Epidermal melanocyte (primary cell): ENCODE data around the gene SGK1.
"Not testable (repeated sequence)": the region's sequence is repeated elsewhere in the genome, so short reads cannot be mapped to it uniquely, and the experiment has no call there.

Experiments used
- DNase-seq: peaks from one replicate; pipeline ENCODE4 v3.0.0; 2011; ENCODE audit warnings: low spot score; ENCODE audit not compliant: insufficient read length

The SGK1 gene

GRCh38 chr6:134253681-134254080 lies 64.2 kb downstream of the SGK1 start:
- DNase-seq: peak; percentile 57

- DNase-seq: no peak
These were observed 66.6 kb downstream of the SGK1 start for GRCh38 chr6:134251320-134251719.

GRCh38 chr6:134250776-134251175 lies 67.1 kb downstream of the SGK1 start:
- DNase-seq: no peak

DNA sequence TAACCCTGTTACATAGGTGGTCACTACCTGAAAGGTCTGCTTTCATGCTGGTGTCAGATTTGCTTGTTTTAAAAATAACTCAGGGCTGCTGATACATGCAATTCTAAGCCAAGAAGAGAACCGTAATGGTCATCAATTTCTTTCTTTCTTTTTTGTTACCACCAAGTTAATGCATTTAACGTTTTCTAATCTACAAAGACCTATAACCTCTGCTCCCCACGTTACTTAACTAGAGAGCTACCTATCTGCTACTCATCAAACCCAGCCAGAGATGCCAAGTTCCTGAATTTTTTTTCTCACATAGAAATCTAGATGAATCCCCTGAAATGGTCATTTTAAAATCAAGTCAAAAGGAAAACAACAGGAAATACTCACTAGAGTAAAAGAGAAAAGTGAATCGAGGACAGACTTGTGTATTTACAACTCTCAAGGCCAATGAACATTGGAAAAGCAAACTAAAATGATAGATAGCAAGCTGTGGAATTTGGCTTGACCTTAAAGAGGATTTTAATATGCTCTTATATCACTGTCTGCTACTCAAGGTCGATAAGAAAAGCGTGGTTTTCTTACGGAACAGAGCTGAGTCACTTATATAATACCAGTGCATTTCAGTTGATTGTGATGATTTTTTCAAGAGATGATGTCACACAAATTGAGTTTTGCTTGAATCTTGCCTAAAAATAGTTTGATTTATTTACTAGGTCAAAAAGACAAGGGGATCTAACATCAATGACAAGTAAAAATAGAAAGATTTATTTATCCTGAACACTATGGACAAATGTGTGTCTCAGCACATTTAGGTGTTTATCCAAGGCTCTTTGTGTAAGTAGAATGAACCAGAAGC lies 67.9 kb downstream of the SGK1 start:
- DNase-seq: no peak

DNA sequence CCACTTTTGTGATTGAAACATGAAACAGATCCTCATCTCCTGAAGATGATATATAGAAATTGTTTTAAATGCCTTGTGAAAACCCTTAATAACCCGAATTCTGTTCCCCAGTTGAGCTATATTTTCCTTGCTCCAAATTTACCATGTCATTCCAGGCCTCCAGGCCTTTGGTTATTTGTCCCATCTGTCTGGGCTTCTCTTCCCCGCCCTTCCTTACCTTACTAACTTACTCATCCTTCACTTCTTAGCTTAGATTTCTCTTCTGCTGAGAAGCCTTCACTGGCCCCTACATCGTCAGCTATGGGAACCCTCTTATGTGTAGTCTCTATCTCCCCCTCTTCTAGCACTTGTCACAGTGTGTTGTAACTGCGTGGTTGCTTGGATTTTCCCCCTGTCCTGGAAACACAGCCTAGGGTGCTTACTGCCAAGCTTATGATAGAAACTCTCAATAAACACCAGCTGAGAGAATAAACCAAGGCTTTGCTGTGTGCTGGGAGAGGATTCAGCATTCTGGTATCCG lies 68.6 kb downstream of the SGK1 start:
- DNase-seq: no peak

DNA sequence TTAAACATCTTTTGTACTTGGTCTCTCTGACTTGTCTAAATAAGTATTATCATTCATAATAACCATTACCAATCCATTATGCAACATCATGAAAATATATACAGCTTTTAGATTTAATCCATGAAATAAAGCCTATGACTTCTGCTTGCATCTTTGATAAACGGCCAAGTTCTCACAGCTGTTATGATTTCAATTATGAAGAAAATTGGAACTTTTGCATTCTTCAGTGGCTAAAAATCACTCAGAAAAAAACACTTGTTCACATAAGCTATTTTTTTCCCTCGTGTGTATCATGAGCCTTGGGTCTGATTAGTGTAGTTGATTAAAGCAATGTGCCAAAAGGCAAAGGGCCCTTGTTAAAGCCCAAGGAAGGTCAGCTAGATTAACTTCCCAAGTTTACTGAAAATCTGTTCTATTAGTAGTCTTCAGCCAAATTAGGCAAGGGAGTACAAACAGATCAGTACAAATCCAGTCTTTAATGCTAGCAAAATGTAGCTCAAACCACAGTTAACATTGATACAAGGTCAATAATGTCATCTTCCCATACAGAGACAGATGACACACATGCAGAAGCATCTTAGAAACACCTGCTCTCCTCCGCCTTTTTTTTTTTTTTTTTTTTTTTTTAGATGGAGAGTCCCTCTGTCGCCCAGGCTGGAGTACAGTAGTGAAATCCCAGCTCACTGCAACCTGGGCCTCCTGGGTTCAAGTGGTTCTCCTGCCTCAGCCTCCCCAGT lies 69.9 kb downstream of the SGK1 start:
- DNase-seq: no peak

DNA sequence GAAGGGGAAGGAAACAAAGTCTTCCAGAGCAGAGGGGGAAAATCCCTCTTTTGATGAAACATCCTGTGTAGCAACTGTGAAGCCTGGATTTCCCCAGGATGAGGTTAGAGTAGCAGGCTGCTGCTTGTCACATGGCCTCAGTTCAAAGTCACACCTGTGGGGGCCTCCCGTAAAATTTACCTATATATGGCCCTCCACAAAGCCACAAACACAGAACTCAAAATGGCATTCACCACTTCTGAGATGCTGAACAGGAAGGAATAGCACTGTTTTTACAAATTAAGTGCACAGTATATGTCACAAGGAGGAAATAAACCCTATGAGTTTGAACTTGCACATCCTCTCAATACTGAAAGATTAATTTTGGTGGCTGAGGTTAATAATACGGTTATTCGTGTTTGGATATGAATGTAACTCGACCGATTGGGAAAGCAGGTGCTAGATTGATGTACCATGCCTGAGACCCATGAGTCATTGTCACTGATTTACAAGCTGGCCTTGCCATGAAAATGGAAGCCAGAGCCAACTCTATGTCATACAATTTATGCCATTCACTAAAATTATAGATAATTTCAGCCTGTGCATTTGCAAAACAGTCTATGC lies 70.6 kb downstream of the SGK1 start:
- no peak for DNase-seq

GRCh38 chr6:134245706-134246105 lies 72.2 kb downstream of the SGK1 start:
- no peak for DNase-seq

- no peak for DNase-seq
These were observed 72.9 kb downstream of the SGK1 start for GRCh38 chr6:134245041-134245440.

DNA sequence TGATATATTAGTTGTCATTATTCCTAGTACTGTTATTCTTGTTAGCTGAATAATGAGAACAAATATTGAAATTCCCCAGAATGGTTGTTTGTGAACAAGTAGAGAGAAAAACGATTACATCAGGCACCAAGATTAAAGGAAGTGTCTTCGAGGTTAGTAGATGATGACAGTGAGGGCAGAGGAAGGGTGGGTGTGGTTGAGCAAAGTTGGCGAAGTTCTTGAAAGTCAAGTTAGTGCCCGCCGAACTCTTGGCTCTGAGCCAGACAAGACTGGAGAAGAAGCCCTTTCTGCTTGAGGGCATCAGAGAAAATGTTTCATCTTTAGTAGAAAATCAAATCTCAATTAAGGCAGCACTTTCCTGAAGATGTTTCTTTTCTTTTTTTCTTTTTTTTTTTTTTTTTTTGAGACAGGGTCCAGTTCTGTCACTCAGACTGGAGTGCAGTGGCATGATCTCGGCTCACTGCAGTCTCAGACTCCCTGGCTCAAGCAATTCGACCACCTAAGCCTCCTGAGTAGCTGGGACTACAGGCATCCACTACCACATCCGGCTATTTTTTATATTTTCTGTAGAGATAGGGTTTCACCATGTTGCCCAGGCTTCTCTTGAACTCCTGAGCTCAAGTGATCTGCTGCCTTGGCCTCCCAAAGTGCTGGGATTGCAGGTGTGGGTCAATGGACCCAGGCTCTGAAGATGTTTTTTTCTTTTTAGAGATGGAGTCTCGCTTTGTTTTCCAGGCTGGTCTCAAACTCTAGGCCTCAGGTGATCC lies 77.1 kb downstream of the SGK1 start:
- no peak for DNase-seq

GRCh38 chr6:134238960-134239795 lies 78.7 kb downstream of the SGK1 start:
- DNase-seq: no peak

DNA sequence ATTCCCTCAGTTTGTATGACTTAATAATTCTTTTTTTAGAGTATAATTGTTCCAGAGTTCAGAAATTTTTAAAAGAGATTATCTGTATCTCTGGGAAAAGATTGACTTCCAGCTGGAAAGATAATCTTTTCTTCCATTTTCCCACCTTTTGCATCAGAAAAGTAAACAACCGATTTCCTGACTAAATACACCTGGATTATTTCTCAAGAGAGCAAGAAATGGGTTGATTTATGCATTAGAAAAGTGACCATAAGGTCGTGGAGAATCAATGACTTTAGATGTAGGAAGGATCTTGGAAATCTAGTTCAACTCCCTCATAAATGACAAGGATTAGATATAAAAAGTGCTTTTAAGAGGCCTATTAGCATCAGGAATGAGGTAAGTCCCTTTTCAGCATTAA lies 79.9 kb downstream of the SGK1 start:
- no peak for DNase-seq

DNA sequence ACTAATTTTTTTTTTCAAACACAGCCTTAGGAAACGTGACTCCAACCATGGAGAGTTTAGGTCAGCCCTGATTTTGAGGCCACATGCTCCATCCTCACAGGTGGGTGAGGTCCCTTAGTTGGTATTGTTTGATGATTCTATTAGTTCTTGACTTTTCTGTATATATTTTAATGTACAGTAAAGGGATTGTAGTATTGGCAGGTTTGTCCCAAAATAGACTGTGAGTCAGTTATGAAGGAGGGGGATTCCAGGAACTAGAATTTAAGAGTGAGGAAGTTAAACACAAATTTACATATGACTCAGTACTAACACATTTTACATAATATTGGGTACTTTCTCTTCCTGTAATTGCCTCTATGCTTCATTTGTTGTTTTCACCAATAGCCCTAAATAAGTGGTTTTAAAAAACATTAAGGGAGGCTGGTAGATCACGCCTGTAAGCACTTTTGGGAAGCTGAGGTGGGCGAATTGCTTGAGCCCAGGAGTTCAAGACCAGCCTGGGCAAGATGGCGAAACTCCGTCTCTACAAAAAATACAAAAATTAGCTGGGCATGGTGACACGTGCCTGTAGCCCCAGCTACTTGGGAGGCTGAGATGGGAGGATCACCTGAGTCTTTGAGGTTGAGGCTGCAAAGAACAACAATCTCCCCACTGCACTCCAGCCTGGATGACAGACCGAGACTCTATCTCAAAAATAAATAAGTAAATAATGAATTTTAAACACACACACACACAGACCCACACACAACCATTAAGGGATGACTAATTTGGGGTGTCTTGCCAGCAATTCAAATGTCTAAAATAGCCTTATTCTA lies 81.8 kb downstream of the SGK1 start:
- no peak for DNase-seq

- not testable (repeated sequence) for DNase-seq
These were observed 82.6 kb downstream of the SGK1 start for GRCh38 chr6:134235334-134235733.

DNA sequence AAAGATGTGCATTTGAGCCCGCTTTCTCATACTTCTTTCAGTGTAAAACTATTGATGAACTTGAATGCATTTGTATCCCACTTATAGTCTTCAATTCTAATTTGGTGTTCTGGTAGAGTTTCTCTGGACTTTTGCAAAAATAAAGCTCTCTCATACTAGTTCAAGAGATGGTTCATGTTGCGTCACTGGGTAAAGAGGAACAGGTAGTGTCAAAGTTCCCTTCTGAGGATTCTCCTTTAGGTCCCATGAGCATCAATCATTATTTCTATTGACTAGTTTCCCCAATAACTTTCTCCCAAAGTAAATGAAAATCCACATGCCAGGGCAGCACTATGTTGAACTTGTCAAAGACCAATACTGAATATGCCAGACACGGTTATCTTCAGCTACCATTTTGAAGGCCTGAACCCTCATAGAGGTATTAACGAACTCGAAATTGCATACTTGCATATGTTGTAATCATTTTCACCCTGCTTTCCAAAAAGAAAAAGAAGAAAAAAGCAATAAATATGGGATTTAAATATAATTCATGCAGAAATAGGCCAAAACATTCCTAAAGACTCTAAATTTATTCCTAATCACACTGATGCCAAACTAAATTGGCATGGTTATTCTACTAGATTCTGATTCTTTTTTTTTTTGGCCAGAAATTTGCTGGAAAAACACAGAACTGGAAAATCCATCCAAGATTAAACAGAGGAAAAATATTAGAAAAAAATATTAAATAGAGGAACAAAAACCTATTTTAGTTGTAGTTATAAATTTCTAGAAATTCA lies 84.5 kb downstream of the SGK1 start:
- DNase-seq: no peak

- DNase-seq: no peak
These were observed 87.0 kb downstream of the SGK1 start for GRCh38 chr6:134230940-134231339.

- DNase-seq: no peak
These were observed 87.7 kb downstream of the SGK1 start for GRCh38 chr6:134230087-134230700.

- no peak for DNase-seq
These were observed 88.4 kb downstream of the SGK1 start for GRCh38 chr6:134229520-134229919.
